GM21360 (cell line): ENCODE measurements around the gene NFYA.

ENCODE experiments used
- ATAC-seq: cut with Tn5 transposase; IDR thresholded peaks from one replicate; pipeline ENCODE4 v1.9.1; 2021; ENCODE audit warnings: mild to moderate bottlenecking, moderate library complexity; ENCODE audit not compliant: unreplicated experiment

Gene NFYA

DNA sequence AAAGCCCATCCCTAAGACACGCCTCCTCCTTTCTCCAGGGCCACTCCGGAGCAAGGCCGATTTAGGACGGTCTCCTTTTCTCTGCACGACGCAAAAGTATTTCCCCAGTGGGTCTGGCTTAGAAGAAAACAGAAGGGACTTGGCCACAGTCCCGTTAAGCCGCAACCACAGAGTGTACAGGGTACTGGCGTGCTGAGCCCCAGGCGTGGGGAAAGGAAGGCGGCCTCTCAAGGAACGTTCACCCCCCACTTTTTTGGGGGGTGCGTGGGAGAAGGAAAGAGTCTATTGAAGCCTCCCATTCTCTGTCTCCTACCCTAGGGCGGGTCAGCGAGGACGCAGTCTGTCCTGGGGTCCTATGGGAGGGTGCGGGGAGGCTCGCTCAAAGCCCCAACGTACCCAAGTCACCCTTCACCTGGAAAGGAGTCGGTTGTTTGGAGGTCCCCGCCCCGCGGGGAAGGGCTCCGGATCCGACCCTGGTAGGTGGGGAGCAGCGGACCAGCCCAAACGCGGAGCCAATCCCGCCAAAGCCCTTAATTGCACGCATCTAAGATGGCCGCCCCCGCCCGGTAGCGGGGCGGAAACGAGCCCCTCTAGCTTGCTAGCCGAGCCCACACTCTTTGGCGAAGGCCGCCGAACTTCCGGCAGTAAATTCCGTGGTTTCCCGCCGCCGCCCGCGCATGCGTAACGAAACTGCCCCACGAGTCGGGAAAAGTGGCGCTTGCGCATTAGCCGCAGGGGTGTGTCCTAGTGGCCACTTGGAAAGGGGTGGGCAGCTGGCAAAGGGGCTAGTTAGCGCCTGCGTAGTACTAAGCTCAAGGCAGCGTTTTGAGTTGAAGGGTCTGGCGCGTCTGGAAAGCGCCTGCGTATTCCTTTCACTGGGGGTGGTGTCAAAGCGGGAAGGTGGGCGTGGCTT lies 595 bp upstream of the NFYA start, which contains the start of gene OARD1:
TSS of gene OARD1 (minus strand) at position 434 of the 913 bp plus-strand sequence. CDS start 722 bp downstream, outside the sequence.
- ATAC-seq, result peak; percentile 64

GRCh38 chr6:41073203-41073967 lies 611 bp downstream of the NFYA start:
- ATAC-seq, result peak; percentile 21

DNA sequence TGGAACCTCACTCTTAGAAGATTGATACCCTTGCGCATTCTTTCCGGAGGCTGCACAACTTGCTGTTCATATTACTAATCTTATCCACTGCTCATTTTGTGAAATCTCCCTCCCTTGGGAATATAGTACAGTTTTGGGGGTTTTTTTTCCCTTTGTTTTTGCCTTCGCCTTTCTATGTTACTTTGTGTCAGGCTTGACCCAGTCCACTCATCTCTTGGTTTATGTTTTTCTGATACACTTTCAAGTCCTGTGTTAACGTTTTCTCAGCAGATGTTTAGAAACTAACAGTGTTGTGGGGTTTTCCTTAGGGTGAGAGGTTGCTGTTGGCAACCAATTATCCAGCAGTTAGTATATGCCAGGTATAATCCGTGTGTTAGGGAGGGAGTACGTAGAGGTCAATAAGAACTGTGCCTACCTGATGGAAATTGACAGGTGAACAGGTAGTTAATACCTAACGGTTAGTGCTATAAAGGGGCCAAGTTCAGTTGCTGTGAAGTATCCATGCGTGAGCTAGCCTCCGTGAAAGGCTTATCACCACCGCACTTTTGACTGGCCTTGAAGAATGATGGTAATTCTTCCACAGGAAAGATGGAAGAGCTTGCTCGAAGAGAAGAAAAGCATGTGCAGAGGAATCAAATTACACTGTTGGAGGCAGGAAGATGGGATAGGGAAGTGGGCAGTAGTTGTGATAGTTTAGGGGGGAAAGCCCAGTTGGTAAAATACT lies 1.4 kb downstream of the NFYA start:
- no peak for ATAC-seq

GRCh38 chr6:41074692-41075436 lies 2.1 kb downstream of the NFYA start:
- no peak for ATAC-seq

- ATAC-seq, result no peak
These were observed 3.2 kb downstream of the NFYA start for GRCh38 chr6:41075651-41076626.

GRCh38 chr6:41077536-41077935 lies 4.8 kb downstream of the NFYA start:
- no peak for ATAC-seq

DNA sequence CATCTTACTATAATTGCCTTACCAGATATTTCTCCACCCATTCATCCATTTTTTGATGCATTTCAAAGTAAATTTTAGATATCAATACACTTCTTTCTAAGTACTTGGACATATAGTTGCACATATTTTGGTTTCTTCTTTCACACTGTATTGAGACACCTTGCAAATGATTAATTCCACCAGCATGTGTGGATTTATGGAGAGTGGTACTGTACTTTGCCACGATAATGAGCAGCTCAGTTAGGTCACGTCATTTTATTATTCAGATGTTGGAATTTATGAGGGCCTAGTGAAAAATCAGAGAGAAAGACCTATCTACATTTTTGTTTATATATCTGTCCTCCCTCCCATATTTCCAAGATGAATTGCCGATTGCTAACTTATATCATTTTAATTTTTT lies 5.3 kb downstream of the NFYA start:
- ATAC-seq, result no peak

- ATAC-seq, result no peak
These were observed 6.3 kb downstream of the NFYA start for GRCh38 chr6:41079080-41079479.

DNA sequence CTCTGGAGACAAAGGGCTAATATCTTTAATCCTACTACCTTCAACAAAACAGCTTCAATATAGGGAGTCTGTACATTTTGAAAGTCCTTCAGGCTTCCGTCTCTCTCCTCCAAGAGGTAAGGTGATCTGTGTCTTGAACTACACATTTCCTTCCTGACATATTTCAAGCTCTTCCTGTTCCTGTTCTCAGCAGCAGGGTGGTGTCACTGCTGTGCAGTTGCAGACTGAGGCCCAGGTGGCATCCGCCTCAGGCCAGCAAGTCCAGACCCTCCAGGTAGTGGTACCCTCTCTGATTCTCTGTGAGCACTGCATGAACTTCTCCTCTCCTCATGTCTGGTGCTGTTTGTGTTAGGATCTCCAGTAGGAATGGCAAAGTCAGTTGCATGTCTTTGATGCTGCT lies 7.8 kb downstream of the NFYA start:
- no peak for ATAC-seq

- no peak for ATAC-seq
These were observed 10.3 kb downstream of the NFYA start for GRCh38 chr6:41083072-41083471.

DNA sequence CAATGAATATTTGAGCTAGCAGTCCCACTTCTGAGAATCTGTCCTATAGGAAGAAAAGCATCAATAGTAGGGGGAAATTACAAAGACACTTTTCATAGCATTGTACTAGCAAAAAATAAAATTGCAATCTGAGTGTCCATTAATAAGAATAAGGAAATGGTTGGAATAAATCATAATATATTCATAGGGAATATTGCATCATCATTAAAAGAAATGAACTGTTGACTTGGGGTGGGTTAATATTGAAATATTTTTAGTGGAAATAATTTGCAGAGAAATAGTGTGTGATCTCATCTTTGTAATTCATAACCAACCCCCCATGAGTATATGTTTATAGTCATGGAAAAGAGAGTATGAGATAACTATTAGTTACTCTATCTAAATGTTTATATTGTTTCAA lies 12.4 kb downstream of the NFYA start:
- no peak for ATAC-seq

- ATAC-seq, result no peak
These were observed 15.7 kb downstream of the NFYA start for GRCh38 chr6:41088451-41088850.

- ATAC-seq, result no peak
These were observed 18.3 kb downstream of the NFYA start for GRCh38 chr6:41090841-41091761.

GRCh38 chr6:41092421-41093140 lies 19.8 kb downstream of the NFYA start:
- ATAC-seq, result no peak

DNA sequence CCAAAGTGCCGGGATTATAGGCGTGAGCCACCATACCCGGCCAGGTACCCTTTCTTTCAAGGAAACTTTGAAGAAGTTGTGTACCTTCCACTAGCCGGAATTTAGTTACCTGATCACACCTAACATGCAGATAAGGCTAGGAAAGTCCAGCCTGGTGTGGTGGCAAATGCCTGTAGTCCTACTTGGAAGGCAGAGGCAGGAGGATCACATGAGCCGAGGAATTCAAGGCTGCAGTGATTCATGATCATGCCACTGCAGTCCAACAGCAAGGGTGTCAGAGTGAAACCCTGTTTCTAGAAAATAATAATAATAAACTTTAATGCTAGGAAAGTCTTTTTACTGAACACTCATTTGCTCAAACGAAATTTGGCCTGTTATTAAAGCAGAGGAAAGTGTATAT lies 21.0 kb downstream of the NFYA start:
- no peak for ATAC-seq

- ATAC-seq, result no peak
These were observed 24.8 kb downstream of the NFYA start for GRCh38 chr6:41097467-41098090.

DNA sequence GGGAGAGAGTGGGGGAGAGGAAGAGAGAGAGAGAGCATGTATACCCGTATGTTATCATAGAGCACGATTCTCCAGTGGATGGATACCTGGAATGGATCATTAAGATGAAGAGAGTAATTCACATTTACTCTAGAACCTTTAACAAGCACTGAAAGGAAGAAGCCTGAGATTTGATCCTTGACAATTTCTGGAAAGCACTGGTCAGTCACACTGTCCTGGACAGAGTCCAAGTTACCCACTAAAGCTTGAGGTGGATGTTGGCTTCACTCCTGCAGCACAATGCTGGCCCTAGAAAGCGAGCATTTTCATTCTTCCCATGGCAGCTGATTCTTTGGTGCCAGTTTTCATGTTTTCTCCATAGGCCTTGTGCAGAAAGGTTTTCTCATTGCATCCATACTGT lies 25.6 kb downstream of the NFYA start:
- no peak for ATAC-seq
